ENCODE measurements around the gene ARHGEF39. TPM values are rescaled to one million over a fixed set of nuclear protein-coding genes. Genes with fewer than 3 reads are reported as not detected.

Gene ARHGEF39
- polyA plus RNA-seq, 2 of the 4 experiments (the other 2 are of a cell fraction) = 17.6 to 19.5 TPM

DNA sequence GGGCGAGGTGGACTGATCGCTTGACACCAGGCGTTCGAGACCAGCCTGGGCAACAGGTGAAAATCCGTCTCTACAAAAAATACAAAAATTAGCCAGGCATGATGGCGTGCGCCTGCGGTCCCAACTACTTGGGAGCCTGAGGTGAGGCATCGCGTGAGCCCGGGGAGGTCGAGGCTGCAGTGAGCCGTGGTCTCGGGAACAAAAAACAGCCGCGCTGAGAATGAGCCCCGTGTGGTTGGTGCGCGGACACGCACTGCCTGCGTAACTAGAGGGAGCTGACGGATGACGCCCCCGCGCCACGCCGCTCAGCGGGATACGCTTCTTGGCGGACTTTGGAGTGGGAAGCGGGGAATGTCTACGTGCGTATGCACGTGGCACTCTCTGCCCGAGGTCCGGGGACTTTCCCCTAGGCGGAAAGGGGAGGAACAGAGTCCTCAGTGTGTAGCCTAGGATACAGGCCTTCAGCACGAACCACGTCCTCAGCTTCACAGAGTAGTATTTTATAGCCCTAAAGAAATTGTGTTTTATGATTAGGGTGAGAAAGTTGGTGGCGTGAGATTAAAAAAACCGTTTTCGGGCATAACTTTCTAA lies 7.4 kb downstream of the ARHGEF39 start, which contains the start of gene RMRP (continued):
- peak; percentile 87 for TF ChIP-seq SREBF2 (IDR thresholded peaks at IDR 0.05)
- TF ChIP-seq, protein P1, sequence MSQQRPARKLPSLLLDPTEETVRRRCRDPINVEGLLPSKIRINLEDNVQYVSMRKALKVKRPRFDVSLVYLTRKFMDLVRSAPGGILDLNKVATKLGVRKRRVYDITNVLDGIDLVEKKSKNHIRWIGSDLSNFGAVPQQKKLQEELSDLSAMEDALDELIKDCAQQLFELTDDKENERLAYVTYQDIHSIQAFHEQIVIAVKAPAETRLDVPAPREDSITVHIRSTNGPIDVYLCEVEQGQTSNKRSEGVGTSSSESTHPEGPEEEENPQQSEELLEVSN (IDR thresholded peaks at IDR 0.05; ENCODE audit: borderline replicate concordance, low read depth) = peak; percentile 96
- TF ChIP-seq, protein P2, sequence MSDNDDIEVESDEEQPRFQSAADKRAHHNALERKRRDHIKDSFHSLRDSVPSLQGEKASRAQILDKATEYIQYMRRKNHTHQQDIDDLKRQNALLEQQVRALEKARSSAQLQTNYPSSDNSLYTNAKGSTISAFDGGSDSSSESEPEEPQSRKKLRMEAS (IDR thresholded peaks at IDR 0.05) = peak; percentile 99
- no peak for TF ChIP-seq KDM1A (IDR thresholded peaks at IDR 0.05; ENCODE audit: low read depth)
- no peak for TF ChIP-seq FOSB (CRISPR knock-in tag; IDR thresholded peaks at IDR 0.05)
- TF ChIP-seq, protein P3, sequence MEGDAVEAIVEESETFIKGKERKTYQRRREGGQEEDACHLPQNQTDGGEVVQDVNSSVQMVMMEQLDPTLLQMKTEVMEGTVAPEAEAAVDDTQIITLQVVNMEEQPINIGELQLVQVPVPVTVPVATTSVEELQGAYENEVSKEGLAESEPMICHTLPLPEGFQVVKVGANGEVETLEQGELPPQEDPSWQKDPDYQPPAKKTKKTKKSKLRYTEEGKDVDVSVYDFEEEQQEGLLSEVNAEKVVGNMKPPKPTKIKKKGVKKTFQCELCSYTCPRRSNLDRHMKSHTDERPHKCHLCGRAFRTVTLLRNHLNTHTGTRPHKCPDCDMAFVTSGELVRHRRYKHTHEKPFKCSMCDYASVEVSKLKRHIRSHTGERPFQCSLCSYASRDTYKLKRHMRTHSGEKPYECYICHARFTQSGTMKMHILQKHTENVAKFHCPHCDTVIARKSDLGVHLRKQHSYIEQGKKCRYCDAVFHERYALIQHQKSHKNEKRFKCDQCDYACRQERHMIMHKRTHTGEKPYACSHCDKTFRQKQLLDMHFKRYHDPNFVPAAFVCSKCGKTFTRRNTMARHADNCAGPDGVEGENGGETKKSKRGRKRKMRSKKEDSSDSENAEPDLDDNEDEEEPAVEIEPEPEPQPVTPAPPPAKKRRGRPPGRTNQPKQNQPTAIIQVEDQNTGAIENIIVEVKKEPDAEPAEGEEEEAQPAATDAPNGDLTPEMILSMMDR (IDR thresholded peaks at IDR 0.05) = no peak

DNA sequence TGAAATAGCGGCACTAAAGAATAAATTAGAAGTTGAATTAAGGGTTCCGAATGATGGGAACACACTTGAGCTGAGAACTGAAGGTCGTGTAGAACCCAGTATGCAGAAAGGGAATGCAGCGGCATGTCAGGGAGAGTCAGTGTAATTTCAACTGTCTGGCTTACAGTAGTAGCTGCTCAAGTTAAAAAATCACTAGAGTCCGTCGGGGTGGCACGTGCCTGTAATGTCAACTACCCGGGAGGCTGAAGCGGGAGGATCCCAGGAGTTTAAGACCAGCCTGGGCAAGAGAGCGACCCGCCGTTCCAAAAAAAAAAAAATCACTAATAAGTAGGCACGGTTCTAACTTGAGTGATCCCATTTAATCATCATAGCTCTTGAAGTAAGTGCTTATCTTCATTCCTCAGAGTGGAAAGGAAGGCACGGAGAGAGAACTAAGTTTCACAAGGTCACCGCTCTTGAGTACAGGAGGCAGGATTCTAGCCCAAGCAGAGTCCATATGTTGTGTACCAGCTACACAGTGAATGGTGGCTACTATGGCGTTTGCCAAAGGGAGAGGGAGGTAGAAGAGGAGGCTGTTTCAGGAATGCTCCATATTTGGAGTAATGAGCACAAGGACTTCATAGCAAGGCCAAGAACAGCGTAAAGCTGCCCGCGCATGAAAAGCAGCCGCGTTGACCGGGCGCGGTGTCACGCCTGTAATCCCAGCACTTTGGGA lies 8.0 kb downstream of the ARHGEF39 start:
- peak overlapping the region; percentile 83 for H3K4me2 ChIP-seq
- FAIRE-seq (no peak), ATAC-seq (peak; percentile 19 to 44), DNase-seq (ENCODE audit: low read depth in 1 of 2, low spot score in 1 of 2) (no peak)
- H3K4me1 ChIP-seq = peaks cover 33% of the 10 kb centered on the region
- H3K4me3 ChIP-seq = peak overlapping the region; percentile 39
- WGBS (ENCODE audit: missing lambda C conversion rate) = 46% methylated on average over 25 of the region's 25 CpGs
- ChIA-PET CTCF (interaction anchor here (1.1 to 21.5 kb wide), 14 partner anchors 8 to 238 kb away, joined by 3 to 498 read pairs (median 9); partner anchors contain the start of genes ARHGEF39, CA9, CREB3 and TLN1), POLR2A (interaction anchor here (1.0 to 3.1 kb wide), 9 partner anchors 11 to 139 kb away, joined by 3 to 38 read pairs (median 7); partner anchors contain the start of genes CREB3, GBA2, RGP1 and TESK1)
- no peaks in the 10 kb centered on the region for H3K9me3 ChIP-seq
- peak overlapping the region; percentile 65 to 98 for H3K27ac ChIP-seq
- TF ChIP-seq FOXS1 (CRISPR knock-in tag; IDR thresholded peaks at IDR 0.05) (no peak), FOSL2 (IDR thresholded peaks at IDR 0.05) (no peak), FOSL2 (CRISPR knock-in tag; IDR thresholded peaks at IDR 0.05) (no peak), EHF (CRISPR knock-in tag; IDR thresholded peaks at IDR 0.05) (no peak), HOXA7 (CRISPR knock-in tag; IDR thresholded peaks at IDR 0.05) (no peak), CHD4 (IDR thresholded peaks at IDR 0.05; ENCODE audit: borderline replicate concordance) (no peak), MAZ (IDR thresholded peaks at IDR 0.05; ENCODE audit: borderline replicate concordance, low read depth, low read length) (no peak), RFX5 (IDR thresholded peaks at IDR 0.05) (no peak), ESRRA (IDR thresholded peaks at IDR 0.05; ENCODE audit: borderline replicate concordance, low read length) (no peak), SREBF2 (IDR thresholded peaks at IDR 0.05) (no peak), CBX2 (IDR thresholded peaks at IDR 0.05; ENCODE audit: borderline replicate concordance, low read depth) (no peak), HOXB13 (CRISPR knock-in tag; IDR thresholded peaks at IDR 0.05; ENCODE audit: low read depth) (no peak), CHD2 (IDR thresholded peaks at IDR 0.05; ENCODE audit: low read length, partially characterized antibody) (no peak), TFCP2L1 (CRISPR knock-in tag; IDR thresholded peaks at IDR 0.05) (no peak)
- TF ChIP-seq, protein P4, sequence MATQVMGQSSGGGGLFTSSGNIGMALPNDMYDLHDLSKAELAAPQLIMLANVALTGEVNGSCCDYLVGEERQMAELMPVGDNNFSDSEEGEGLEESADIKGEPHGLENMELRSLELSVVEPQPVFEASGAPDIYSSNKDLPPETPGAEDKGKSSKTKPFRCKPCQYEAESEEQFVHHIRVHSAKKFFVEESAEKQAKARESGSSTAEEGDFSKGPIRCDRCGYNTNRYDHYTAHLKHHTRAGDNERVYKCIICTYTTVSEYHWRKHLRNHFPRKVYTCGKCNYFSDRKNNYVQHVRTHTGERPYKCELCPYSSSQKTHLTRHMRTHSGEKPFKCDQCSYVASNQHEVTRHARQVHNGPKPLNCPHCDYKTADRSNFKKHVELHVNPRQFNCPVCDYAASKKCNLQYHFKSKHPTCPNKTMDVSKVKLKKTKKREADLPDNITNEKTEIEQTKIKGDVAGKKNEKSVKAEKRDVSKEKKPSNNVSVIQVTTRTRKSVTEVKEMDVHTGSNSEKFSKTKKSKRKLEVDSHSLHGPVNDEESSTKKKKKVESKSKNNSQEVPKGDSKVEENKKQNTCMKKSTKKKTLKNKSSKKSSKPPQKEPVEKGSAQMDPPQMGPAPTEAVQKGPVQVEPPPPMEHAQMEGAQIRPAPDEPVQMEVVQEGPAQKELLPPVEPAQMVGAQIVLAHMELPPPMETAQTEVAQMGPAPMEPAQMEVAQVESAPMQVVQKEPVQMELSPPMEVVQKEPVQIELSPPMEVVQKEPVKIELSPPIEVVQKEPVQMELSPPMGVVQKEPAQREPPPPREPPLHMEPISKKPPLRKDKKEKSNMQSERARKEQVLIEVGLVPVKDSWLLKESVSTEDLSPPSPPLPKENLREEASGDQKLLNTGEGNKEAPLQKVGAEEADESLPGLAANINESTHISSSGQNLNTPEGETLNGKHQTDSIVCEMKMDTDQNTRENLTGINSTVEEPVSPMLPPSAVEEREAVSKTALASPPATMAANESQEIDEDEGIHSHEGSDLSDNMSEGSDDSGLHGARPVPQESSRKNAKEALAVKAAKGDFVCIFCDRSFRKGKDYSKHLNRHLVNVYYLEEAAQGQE (IDR thresholded peaks at IDR 0.05) = no peak
- TF ChIP-seq, protein P5, sequence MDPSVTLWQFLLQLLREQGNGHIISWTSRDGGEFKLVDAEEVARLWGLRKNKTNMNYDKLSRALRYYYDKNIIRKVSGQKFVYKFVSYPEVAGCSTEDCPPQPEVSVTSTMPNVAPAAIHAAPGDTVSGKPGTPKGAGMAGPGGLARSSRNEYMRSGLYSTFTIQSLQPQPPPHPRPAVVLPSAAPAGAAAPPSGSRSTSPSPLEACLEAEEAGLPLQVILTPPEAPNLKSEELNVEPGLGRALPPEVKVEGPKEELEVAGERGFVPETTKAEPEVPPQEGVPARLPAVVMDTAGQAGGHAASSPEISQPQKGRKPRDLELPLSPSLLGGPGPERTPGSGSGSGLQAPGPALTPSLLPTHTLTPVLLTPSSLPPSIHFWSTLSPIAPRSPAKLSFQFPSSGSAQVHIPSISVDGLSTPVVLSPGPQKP (IDR thresholded peaks at IDR 0.05; ENCODE audit: low read depth, low read length) = no peak
- TF ChIP-seq, protein P6, sequence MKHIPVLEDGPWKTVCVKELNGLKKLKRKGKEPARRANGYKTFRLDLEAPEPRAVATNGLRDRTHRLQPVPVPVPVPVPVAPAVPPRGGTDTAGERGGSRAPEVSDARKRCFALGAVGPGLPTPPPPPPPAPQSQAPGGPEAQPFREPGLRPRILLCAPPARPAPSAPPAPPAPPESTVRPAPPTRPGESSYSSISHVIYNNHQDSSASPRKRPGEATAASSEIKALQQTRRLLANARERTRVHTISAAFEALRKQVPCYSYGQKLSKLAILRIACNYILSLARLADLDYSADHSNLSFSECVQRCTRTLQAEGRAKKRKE (CRISPR knock-in tag; IDR thresholded peaks at IDR 0.05; ENCODE audit: low read depth) = no peak

Data from A549 (cell line).